Hematopoietic multipotent progenitor cell treated with erythropoietin and hydrocortisone succinate and interleukin-3 and kit ligand, for 15 days (in vitro differentiated cells): ENCODE measurements around the gene B3GLCT.
"Not testable (repeated sequence)": the region's sequence is repeated elsewhere in the genome, so short reads cannot be mapped to it uniquely, and the experiment has no call there.

ENCODE experiments used
- DNase-seq: peaks from one replicate; pipeline ENCODE4 v3.0.0-alpha.2; 2015; ENCODE audit warnings: low spot score

Gene B3GLCT

GRCh38 chr13:31184451-31184850 is 15.3 kb upstream of the B3GLCT start:
- no peak for DNase-seq

- no peak for DNase-seq
These were observed 14.7 kb upstream of the B3GLCT start for GRCh38 chr13:31184981-31185645.

- no peak for DNase-seq
These were observed 8.0 kb upstream of the B3GLCT start for GRCh38 chr13:31191748-31192147.

GRCh38 chr13:31192306-31192705 is 7.5 kb upstream of the B3GLCT start:
- DNase-seq = no peak

- no peak for DNase-seq
These were observed 4.2 kb upstream of the B3GLCT start for GRCh38 chr13:31195616-31196015.

GRCh38 chr13:31196992-31197391 is 2.8 kb upstream of the B3GLCT start:
- DNase-seq = no peak

- no peak for DNase-seq
These were observed 1.3 kb upstream of the B3GLCT start for GRCh38 chr13:31198519-31198918.

GRCh38 chr13:31199527-31199848 is 287 bp upstream of the B3GLCT start:
- no peak for DNase-seq

- DNase-seq = peak; percentile 32
These were observed 829 bp downstream of the B3GLCT start for GRCh38 chr13:31200637-31200971.

GRCh38 chr13:31201341-31202031 is 1.7 kb downstream of the B3GLCT start:
- DNase-seq = no peak

- DNase-seq = peak; percentile 83
These were observed 4.8 kb downstream of the B3GLCT start for GRCh38 chr13:31204592-31204991.

GRCh38 chr13:31207661-31208552 is 8.1 kb downstream of the B3GLCT start:
- no peak for DNase-seq

GRCh38 chr13:31208559-31209122 is 8.9 kb downstream of the B3GLCT start:
- no peak for DNase-seq

- DNase-seq = peak; percentile 84
These were observed 9.5 kb downstream of the B3GLCT start for GRCh38 chr13:31209172-31209840.

GRCh38 chr13:31209841-31210210 is 10.1 kb downstream of the B3GLCT start:
- DNase-seq = no peak

GRCh38 chr13:31213651-31214289 is 14.0 kb downstream of the B3GLCT start:
- no peak for DNase-seq

GRCh38 chr13:31214435-31214834 is 14.7 kb downstream of the B3GLCT start:
- no peak for DNase-seq

- not testable (repeated sequence) for DNase-seq
These were observed 17.1 kb downstream of the B3GLCT start for GRCh38 chr13:31216916-31217315.

- DNase-seq = no peak
These were observed 20.3 kb downstream of the B3GLCT start for GRCh38 chr13:31219909-31220598.

GRCh38 chr13:31221057-31221456 is 21.3 kb downstream of the B3GLCT start:
- DNase-seq = no peak

- DNase-seq = no peak
These were observed 23.4 kb downstream of the B3GLCT start for GRCh38 chr13:31223215-31223614.
